ENCODE data around the gene TBC1D14.

Gene TBC1D14

GRCh38 chr4:6956087-6956433 is 46.4 kb downstream of the TBC1D14 start:
- Histone ChIP-seq H3K9ac (no peak overlapping the region), H3K4me1 (peaks cover 94% of the 10 kb centered on the region), H3K4me2 (peak overlapping the region; percentile 39; the same call in 1 of the 2 replicates), H3K27ac (0 out of 2 replicates have a peak overlapping the region, but pooled peaks have one; percentile 41), H3K9me3 (no peaks in the 10 kb centered on the region), H3K27me3 (no peaks in the 10 kb centered on the region), H4K20me1 (peaks cover 99% of the 10 kb centered on the region), H3K36me3 (peaks cover 49% of the 10 kb centered on the region), H3K4me3 (no peak overlapping the region)
- TF ChIP-seq Cebpa-rat (IDR thresholded peaks at IDR 0.05), result no peak

GRCh38 chr4:6956434-6957147 is 47.0 kb downstream of the TBC1D14 start:
- Histone ChIP-seq H3K9me3 (no peaks in the 10 kb centered on the region), H3K4me2 (peak overlapping the region; percentile 39), H3K36me3 (peaks cover 55% of the 10 kb centered on the region), H3K4me1 (peaks cover 94% of the 10 kb centered on the region), H3K4me3 (no peak overlapping the region), H3K27ac (peak overlapping the region; percentile 41; the same call in 1 of the 2 replicates), H4K20me1 (peaks cover 99% of the 10 kb centered on the region), H3K9ac (0 out of 2 replicates have a peak overlapping the region, but pooled peaks have one; percentile 29), H3K27me3 (no peaks in the 10 kb centered on the region)
- no peak for TF ChIP-seq Cebpa-rat (IDR thresholded peaks at IDR 0.05)

GRCh38 chr4:6957148-6957520 is 47.5 kb downstream of the TBC1D14 start:
- Histone ChIP-seq H3K9ac (0 out of 2 replicates have a peak overlapping the region, but pooled peaks have one; percentile 29), H3K27ac (no peak overlapping the region), H3K27me3 (no peaks in the 10 kb centered on the region), H3K36me3 (peaks cover 60% of the 10 kb centered on the region), H3K4me1 (peaks cover 94% of the 10 kb centered on the region), H4K20me1 (peaks cover 99% of the 10 kb centered on the region), H3K4me3 (no peak overlapping the region), H3K4me2 (peak overlapping the region; percentile 39), H3K9me3 (no peaks in the 10 kb centered on the region)
- no peak for TF ChIP-seq Cebpa-rat (IDR thresholded peaks at IDR 0.05)

GRCh38 chr4:6957994-6958393 is 48.4 kb downstream of the TBC1D14 start:
- H3K4me3 ChIP-seq, result no peak overlapping the region
- H3K4me1 ChIP-seq, result peaks cover 94% of the 10 kb centered on the region
- H3K4me2 ChIP-seq, result peak overlapping the region; percentile 39
- peaks cover 69% of the 10 kb centered on the region for H3K36me3 ChIP-seq
- TF ChIP-seq Cebpa-rat (IDR thresholded peaks at IDR 0.05), result no peak
- no peaks in the 10 kb centered on the region for H3K9me3 ChIP-seq
- H3K27me3 ChIP-seq, result no peaks in the 10 kb centered on the region
- H4K20me1 ChIP-seq, result peaks cover 99% of the 10 kb centered on the region
- peak overlapping the region; percentile 52; the same call in 1 of the 2 replicates for H3K27ac ChIP-seq
- peak overlapping the region; percentile 15; the same call in 1 of the 2 replicates for H3K9ac ChIP-seq

GRCh38 chr4:6959261-6959660 is 49.6 kb downstream of the TBC1D14 start:
- 0 out of 2 replicates have a peak overlapping the region, but pooled peaks have one; percentile 9 for H3K9ac ChIP-seq
- TF ChIP-seq Cebpa-rat (IDR thresholded peaks at IDR 0.05), result no peak
- H3K4me3 ChIP-seq, result no peak overlapping the region
- peaks cover 66% of the 10 kb centered on the region for H3K36me3 ChIP-seq
- H3K9me3 ChIP-seq, result no peaks in the 10 kb centered on the region
- peaks cover 99% of the 10 kb centered on the region for H3K4me1 ChIP-seq
- peak overlapping the region; percentile 90 for H3K4me2 ChIP-seq
- peaks cover 100% of the 10 kb centered on the region for H4K20me1 ChIP-seq
- H3K27ac ChIP-seq, result no peak overlapping the region
- no peaks in the 10 kb centered on the region for H3K27me3 ChIP-seq

GRCh38 chr4:6960154-6960553 is 50.5 kb downstream of the TBC1D14 start:
- no peak for TF ChIP-seq Cebpa-rat (IDR thresholded peaks at IDR 0.05)
- Histone ChIP-seq H3K27me3 (no peaks in the 10 kb centered on the region), H4K20me1 (peaks cover 100% of the 10 kb centered on the region), H3K27ac (peak overlapping the region; percentile 52; the same call in 1 of the 2 replicates), H3K9ac (peak overlapping the region; percentile 16; the same call in 1 of the 2 replicates), H3K9me3 (no peaks in the 10 kb centered on the region), H3K4me3 (no peak overlapping the region), H3K4me1 (peaks cover 99% of the 10 kb centered on the region), H3K36me3 (peaks cover 57% of the 10 kb centered on the region), H3K4me2 (peak overlapping the region; percentile 90)

- Histone ChIP-seq H3K36me3 (peaks cover 50% of the 10 kb centered on the region), H3K9ac (peak overlapping the region; percentile 16; the same call in 1 of the 2 replicates), H3K27me3 (no peaks in the 10 kb centered on the region), H3K9me3 (no peaks in the 10 kb centered on the region), H3K4me3 (no peak overlapping the region), H4K20me1 (peaks cover 100% of the 10 kb centered on the region), H3K4me2 (peak overlapping the region; percentile 90; the same call in 1 of the 2 replicates), H3K4me1 (peaks cover 100% of the 10 kb centered on the region), H3K27ac (peak overlapping the region; percentile 52)
- TF ChIP-seq Cebpa-rat (IDR thresholded peaks at IDR 0.05), result no peak
These were observed 51.2 kb downstream of the TBC1D14 start for GRCh38 chr4:6960628-6961412.

- H3K36me3 ChIP-seq, result peaks cover 42% of the 10 kb centered on the region
- H3K4me1 ChIP-seq, result peaks cover 100% of the 10 kb centered on the region
- H3K9me3 ChIP-seq, result no peaks in the 10 kb centered on the region
These were observed 52.0 kb downstream of the TBC1D14 start for GRCh38 chr4:6961496-6962210.

More at GRCh38 chr4:6961496-6962210, 52.0 kb downstream of the TBC1D14 start:
- H3K4me3 ChIP-seq, result no peak overlapping the region
- H3K9ac ChIP-seq, result 0 out of 2 replicates have a peak overlapping the region, but pooled peaks have one; percentile 18
- peaks cover 100% of the 10 kb centered on the region for H4K20me1 ChIP-seq
- peak overlapping the region; percentile 90 for H3K4me2 ChIP-seq
- peak overlapping the region; percentile 65 for H3K27ac ChIP-seq
- TF ChIP-seq Cebpa-rat (IDR thresholded peaks at IDR 0.05), result no peak
- H3K27me3 ChIP-seq, result no peaks in the 10 kb centered on the region

Data from BLaER1 (cell line).